RWPE2 (cell line): Measurements from ENCODE around the gene IRF1.

Experiments used
- ATAC-seq: fragments of 200-7000 bp; cut with Tn5 transposase; 3 replicates; pipeline ENCODE4 v1.9.1; 2021; ENCODE audit warnings: low read depth
- DNase-seq: peaks from one replicate; pipeline ENCODE4 v3.0.0-alpha.2; 2020; ENCODE audit warnings: low spot score
- H3K27ac ChIP-seq: fragments of 450-650 bp; 2 replicates; pipeline ENCODE4 v1.5.1; 2017; ENCODE audit warnings: mild to moderate bottlenecking; ENCODE audit not compliant: poor library complexity, severe bottlenecking
- H3K27me3 ChIP-seq: fragments of 250-450 bp; sonication (Bioruptor Pico); 2 replicates; pipeline ENCODE4 v1.5.1; 2021; ENCODE audit warnings: mild to moderate bottlenecking, moderate library complexity; ENCODE audit not compliant: insufficient read depth, poor library complexity, severe bottlenecking
- H3K36me3 ChIP-seq: fragments of 250-450 bp; sonication (Bioruptor Pico); 2 replicates; pipeline ENCODE4 v1.5.1; 2020; ENCODE audit warnings: low read depth, mild to moderate bottlenecking, moderate library complexity
- H3K4me1 ChIP-seq: fragments of 250-450 bp; sonication (Bioruptor Pico); 2 replicates; pipeline ENCODE4 v1.5.1; 2021; ENCODE audit warnings: mild to moderate bottlenecking, moderate library complexity; ENCODE audit not compliant: insufficient read depth, poor library complexity, severe bottlenecking
- H3K4me3 ChIP-seq: fragments of 250-450 bp; sonication (Bioruptor Pico); 2 replicates; pipeline ENCODE4 v1.5.1; 2021; ENCODE audit warnings: mild to moderate bottlenecking, moderate library complexity; ENCODE audit not compliant: severe bottlenecking
- H3K9me3 ChIP-seq: fragments of 250-450 bp; sonication (Bioruptor Pico); 2 replicates; pipeline ENCODE4 v1.5.1; 2021; ENCODE audit warnings: mild to moderate bottlenecking, moderate library complexity; ENCODE audit not compliant: severe bottlenecking
- TF ChIP-seq, protein P1 (sequence below): fragments of 450-650 bp; IDR thresholded peaks from one replicate; pipeline ENCODE4 v1.5.1; 2017; ENCODE audit warnings: mild to moderate bottlenecking, moderate library complexity; ENCODE audit not compliant: poor library complexity, severe bottlenecking

Gene IRF1

DNA sequence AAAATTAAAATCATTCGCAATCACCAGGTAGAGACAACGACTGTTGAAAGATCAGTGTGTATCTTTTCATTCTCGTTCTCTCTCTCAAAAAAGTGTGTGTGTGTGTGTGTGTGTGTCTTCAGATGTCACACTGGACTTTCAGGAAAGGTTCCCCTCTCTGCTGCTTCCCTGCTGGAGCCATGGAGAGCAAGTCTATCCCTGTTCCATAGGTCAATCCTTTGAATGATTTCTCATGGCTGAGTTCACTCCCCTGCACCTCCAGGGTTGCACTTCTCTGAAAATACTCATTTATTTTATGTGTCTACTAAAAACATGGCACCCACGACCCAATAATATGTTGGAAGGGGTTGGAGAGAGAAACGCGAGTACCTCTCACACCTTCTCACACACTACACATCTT lies 28.2 kb downstream of the IRF1 start:
- Histone ChIP-seq H3K9me3 (no peaks in the 10 kb centered on the region), H3K27ac (no peak overlapping the region), H3K4me1 (peaks cover 58% of the 10 kb centered on the region), H3K4me3 (no peak overlapping the region), H3K36me3 (no peaks in the 10 kb centered on the region), H3K27me3 (no peaks in the 10 kb centered on the region)
- ATAC-seq: no peak
- TF ChIP-seq, protein P1, sequence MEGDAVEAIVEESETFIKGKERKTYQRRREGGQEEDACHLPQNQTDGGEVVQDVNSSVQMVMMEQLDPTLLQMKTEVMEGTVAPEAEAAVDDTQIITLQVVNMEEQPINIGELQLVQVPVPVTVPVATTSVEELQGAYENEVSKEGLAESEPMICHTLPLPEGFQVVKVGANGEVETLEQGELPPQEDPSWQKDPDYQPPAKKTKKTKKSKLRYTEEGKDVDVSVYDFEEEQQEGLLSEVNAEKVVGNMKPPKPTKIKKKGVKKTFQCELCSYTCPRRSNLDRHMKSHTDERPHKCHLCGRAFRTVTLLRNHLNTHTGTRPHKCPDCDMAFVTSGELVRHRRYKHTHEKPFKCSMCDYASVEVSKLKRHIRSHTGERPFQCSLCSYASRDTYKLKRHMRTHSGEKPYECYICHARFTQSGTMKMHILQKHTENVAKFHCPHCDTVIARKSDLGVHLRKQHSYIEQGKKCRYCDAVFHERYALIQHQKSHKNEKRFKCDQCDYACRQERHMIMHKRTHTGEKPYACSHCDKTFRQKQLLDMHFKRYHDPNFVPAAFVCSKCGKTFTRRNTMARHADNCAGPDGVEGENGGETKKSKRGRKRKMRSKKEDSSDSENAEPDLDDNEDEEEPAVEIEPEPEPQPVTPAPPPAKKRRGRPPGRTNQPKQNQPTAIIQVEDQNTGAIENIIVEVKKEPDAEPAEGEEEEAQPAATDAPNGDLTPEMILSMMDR: no peak
- DNase-seq: no peak

DNA sequence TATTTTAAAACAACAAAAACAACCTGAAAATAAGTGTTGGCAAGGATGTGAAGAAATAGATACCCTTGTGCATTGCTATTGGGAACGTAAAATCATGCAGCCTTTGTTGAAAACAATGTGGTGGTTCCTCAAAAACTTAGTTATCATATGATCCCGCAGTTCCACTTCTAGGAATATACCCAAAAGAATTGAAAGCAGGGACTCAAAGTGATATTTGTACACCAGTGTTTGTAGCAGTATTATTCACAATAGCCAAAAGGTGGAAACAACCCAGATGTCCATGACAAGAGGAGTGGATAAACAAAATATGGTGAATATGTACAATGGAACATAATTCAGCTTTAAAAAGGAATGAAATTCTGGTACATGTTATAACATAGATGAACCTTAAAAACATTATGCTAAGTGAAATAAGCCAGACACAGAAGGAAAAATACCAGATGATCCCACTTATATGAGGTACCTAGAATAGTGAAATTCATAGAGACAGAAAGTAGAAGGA lies 29.0 kb downstream of the IRF1 start:
- Histone ChIP-seq H3K4me1 (peaks cover 58% of the 10 kb centered on the region), H3K4me3 (no peak overlapping the region), H3K36me3 (no peaks in the 10 kb centered on the region), H3K27ac (no peak overlapping the region), H3K27me3 (no peaks in the 10 kb centered on the region), H3K9me3 (no peaks in the 10 kb centered on the region)
- TF ChIP-seq, protein P1: no peak
- DNase-seq (no peak), ATAC-seq (no peak)

DNA sequence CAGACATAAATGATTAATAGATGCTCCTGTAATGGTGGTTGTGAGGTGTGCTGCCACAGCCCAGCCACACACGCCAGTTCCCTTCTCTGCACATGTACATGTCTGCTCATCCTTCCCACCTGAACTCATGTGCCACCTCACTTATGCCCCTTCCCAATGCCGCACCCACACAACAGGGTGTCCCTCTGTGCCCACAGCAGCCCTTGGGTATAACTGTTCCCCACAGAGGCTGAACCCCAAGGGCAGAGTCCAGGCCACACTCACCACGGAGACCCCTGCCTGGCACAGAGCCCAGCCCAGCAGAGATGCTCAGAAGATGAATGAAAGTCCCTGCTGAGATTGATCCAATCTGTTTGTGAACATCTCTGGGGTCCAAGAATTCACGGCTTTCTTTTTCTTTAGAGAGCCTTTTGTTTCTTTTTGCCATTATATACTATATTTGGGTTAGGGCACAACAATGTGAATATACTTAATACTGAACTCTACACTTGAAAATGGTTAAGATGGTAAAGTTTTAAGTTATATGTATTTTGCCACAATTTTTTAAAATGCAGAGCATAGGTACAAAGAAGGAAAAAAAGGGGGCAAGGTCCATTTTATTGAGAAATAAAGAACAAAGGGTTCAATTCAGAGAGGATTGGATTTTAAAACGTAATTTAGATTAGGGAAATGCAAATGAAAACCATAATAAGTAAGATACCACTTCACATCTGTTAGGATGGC lies 29.6 kb downstream of the IRF1 start:
- H3K9me3 ChIP-seq: no peaks in the 10 kb centered on the region
- TF ChIP-seq, protein P1: no peak
- peaks cover 56% of the 10 kb centered on the region for H3K4me1 ChIP-seq
- no peaks in the 10 kb centered on the region for H3K36me3 ChIP-seq
- H3K27ac ChIP-seq: no peak overlapping the region
- peak; percentile 49 for DNase-seq
- ATAC-seq: no peak
- H3K27me3 ChIP-seq: no peaks in the 10 kb centered on the region
- H3K4me3 ChIP-seq: no peak overlapping the region

DNA sequence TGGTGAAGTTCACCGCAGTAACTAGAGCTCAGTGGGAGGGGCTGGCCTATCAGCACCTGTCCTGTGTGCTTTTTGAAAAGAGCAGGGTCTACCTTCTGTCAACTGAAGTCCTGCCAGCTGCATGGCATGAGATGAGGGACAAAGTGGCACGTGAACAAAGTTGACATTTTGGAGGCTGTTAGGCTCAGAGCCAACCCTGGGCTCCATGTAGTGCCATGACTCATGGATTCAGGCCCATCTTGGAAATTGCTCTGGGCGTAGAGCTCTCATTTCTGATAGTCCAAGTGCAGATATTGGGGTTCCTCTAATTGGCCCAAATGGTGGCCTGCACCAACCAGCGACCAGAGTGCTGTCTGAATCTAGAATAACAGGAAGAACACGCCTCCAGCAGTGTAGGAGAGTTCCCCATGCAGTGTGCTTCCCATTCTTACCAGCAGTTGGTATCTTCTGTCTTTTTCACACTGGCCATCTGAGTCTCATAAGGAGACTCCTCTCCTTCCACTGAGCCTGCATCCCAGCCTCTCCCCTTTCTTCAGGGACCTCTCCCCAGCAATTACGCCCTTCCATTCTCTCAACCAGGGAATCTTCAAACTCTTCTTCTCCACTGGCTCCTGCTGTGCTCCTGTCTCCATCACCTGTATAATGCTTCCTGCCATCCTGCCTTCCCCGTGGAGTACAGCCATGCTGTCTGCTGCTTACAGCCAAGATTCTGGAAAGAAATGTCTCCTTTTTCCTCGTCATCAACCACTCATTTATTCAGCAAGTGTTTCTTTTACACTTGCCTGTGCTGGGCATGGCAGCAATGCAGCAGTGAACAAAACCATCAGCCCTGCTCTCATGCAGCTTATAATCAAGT lies 30.4 kb downstream of the IRF1 start:
- H3K27ac ChIP-seq: no peak overlapping the region
- peaks cover 50% of the 10 kb centered on the region for H3K4me1 ChIP-seq
- DNase-seq (peak; percentile 13), ATAC-seq (no peak)
- H3K9me3 ChIP-seq: no peaks in the 10 kb centered on the region
- TF ChIP-seq, protein P1: no peak
- no peak overlapping the region for H3K4me3 ChIP-seq
- no peaks in the 10 kb centered on the region for H3K36me3 ChIP-seq
- H3K27me3 ChIP-seq: no peaks in the 10 kb centered on the region
